ENCODE data around the gene PTPRU. TPM values are rescaled to one million over a fixed set of nuclear protein-coding genes. Genes with fewer than 3 reads are reported as not detected.

Gene PTPRU
- total and polyA plus RNA-seq, 2 experiments from 2014 or later, result 8.0 to 105 TPM

- TF ChIP-seq CREB1 (CRISPR knock-in tag; IDR thresholded peaks at IDR 0.05; ENCODE audit: low read depth) (no peak), REST (IDR thresholded peaks at IDR 0.05; ENCODE audit: unreplicated experiment) (no peak)
Measured at GRCh38 chr1:29318724-29319123, 82.4 kb downstream of the PTPRU start (continued).

GRCh38 chr1:29319300-29320110, 83.2 kb downstream of the PTPRU start:
- Histone ChIP-seq H3K9me2 (ENCODE audit: insufficient read depth) (no peaks in the 10 kb centered on the region), H3K36me3 (ENCODE audit: insufficient read depth) (peaks cover 4% of the 10 kb centered on the region; the same call in 1 of the 2 replicates), H2AFZ (no peak overlapping the region), H3K4me1 (ENCODE audit: insufficient read depth) (no peaks in the 10 kb centered on the region), H3K4me2 (no peak overlapping the region), H3K27ac (ENCODE audit: low read depth) (no peak overlapping the region), H3K4me3 (no peak overlapping the region), H3F3A (replicated peaks; ENCODE audit: low read depth) (no peaks in the 10 kb centered on the region), H4K20me1 (replicated peaks; ENCODE audit: insufficient read depth) (no peaks in the 10 kb centered on the region), H3K79me2 (replicated peaks; ENCODE audit: insufficient read depth) (no peaks in the 10 kb centered on the region), H3K27me3 (ENCODE audit: insufficient read depth) (no peaks in the 10 kb centered on the region)
- no peak for ATAC-seq
- DNase-seq (ENCODE audit: low spot score), result no peak
- Mint-ChIP-seq H3K9me3 (no peaks in the 10 kb centered on the region), H3K27ac (no peak overlapping the region), H3K4me3 (no peak overlapping the region), H3K36me3 (ENCODE audit: low read depth) (peaks cover 12% of the 10 kb centered on the region; the same call in 2 of the 3 replicates), H3K27me3 (ENCODE audit: insufficient read depth, low read depth, poor library complexity) (peaks cover 5% of the 10 kb centered on the region), H3K4me1 (peaks cover 6% of the 10 kb centered on the region)
- TF ChIP-seq POLR2AphosphoS5 (IDR thresholded peaks at IDR 0.05; ENCODE audit: low read depth), result no peak
- no peak for TF ChIP-seq CTCF (conservative IDR thresholded peaks at IDR 0.05; ENCODE audit: low read depth in 2 of 2)
- no peak for TF ChIP-seq ZNF462 (CRISPR knock-in tag; IDR thresholded peaks at IDR 0.05)

Measured in GM23338 (cell line).